Liver (tissue), 9 donors: ENCODE measurements around the gene SELENOI. TPM values are rescaled to one million over a fixed set of nuclear protein-coding genes. Genes with fewer than 3 reads are reported as not detected.
A peak's percentile ranks its signal among the peaks of the same experiment; 100 is the strongest.

Experiments used
- DNase-seq: peaks from one replicate; pipeline ENCODE4 v3.0.0-alpha.2; 2017; ENCODE audit warnings: low spot score
- H3K27ac ChIP-seq, 2 donors: one replicate each; pipeline ENCODE4 v1.7.0; 2013; ENCODE audit warnings: inconsistent platforms in 2 of 2, low read length in 2 of 2, control low read depth in 1 of 2, low read depth in 1 of 2, mild to moderate bottlenecking in 1 of 2
- H3K27me3 ChIP-seq, 4 donors: one replicate each; pipeline versions ENCODE4 v1.6.1 to v1.7.0; 2013; ENCODE audit warnings: low read length in 3 of 4, inconsistent platforms in 1 of 4, mild to moderate bottlenecking in 1 of 4, moderate library complexity in 1 of 4; ENCODE audit not compliant: control insufficient read depth in 4 of 4, insufficient read depth in 4 of 4
- H3K36me3 ChIP-seq, 4 donors: one replicate each; pipeline versions ENCODE4 v1.6.1 to v1.7.0; 2013; ENCODE audit warnings: low read length in 3 of 4, mild to moderate bottlenecking in 3 of 4, low read depth in 1 of 4, moderate library complexity in 1 of 4; ENCODE audit not compliant: control insufficient read depth in 4 of 4, insufficient read depth in 3 of 4
- H3K4me1 ChIP-seq, 4 donors: one replicate each; pipeline versions ENCODE4 v1.6.1 to v1.7.0; 2013; ENCODE audit warnings: low read length in 3 of 4, mild to moderate bottlenecking in 3 of 4, moderate library complexity in 1 of 4; ENCODE audit not compliant: control insufficient read depth in 4 of 4, insufficient read depth in 4 of 4
- H3K4me3 ChIP-seq, 3 donors: one replicate each; pipeline versions ENCODE4 v1.6.1 to v1.7.0; 2013; ENCODE audit warnings: low read length in 3 of 3, control low read depth in 1 of 3, low read depth in 1 of 3, mild to moderate bottlenecking in 1 of 3
- H3K9ac ChIP-seq, 2 donors: one replicate each; pipeline ENCODE4 v1.7.0; 2013; ENCODE audit warnings: low read length in 2 of 2, mild to moderate bottlenecking in 2 of 2, moderate library complexity in 2 of 2, control low read depth in 1 of 2, low read depth in 1 of 2
- H3K9me3 ChIP-seq, 4 donors: one replicate each; pipeline versions ENCODE4 v1.6.1 to v1.7.0; 2013; ENCODE audit warnings: low read length in 3 of 4; ENCODE audit not compliant: control insufficient read depth in 4 of 4
- ATF3 ChIP-seq: IDR thresholded peaks from 2 replicates; pipeline ENCODE4 v1.6.1; 2016; ENCODE audit warnings: antibody characterized with exemption
- CTCF ChIP-seq: fragments of 150-350 bp; IDR thresholded peaks from 2 replicates; pipeline ENCODE4 v1.5.1; 2017; ENCODE audit warnings: improper control_type of control experiment, low read depth, low read length; ENCODE audit not compliant: missing input control
- EGR1 ChIP-seq, 2 donors: IDR thresholded peaks; 2 replicates each; pipeline ENCODE4 v1.6.1; 2016 to 2018; ENCODE audit warnings: antibody characterized with exemption in 2 of 2, low read depth in 2 of 2
- FOXA1 ChIP-seq: IDR thresholded peaks from 2 replicates; pipeline ENCODE4 v1.6.1; 2016; ENCODE audit warnings: antibody characterized with exemption
- FOXA2 ChIP-seq: IDR thresholded peaks from 2 replicates; pipeline ENCODE4 v1.6.1; 2016; ENCODE audit warnings: antibody characterized with exemption
- HNF4G ChIP-seq: IDR thresholded peaks from 2 replicates; pipeline ENCODE4 v1.6.1; 2016; ENCODE audit warnings: antibody characterized with exemption
- MAX ChIP-seq: IDR thresholded peaks from 2 replicates; pipeline ENCODE4 v1.6.1; 2016; ENCODE audit warnings: antibody characterized with exemption
- NR2F2 ChIP-seq: IDR thresholded peaks from 2 replicates; pipeline ENCODE4 v1.6.1; 2016; ENCODE audit warnings: antibody characterized with exemption
- RAD21 ChIP-seq, 2 donors: IDR thresholded peaks; 2 replicates each; pipeline ENCODE4 v1.6.1; 2016; ENCODE audit warnings: antibody characterized with exemption in 2 of 2, mild to moderate bottlenecking in 2 of 2
- REST ChIP-seq: IDR thresholded peaks from 2 replicates; pipeline ENCODE4 v1.6.1; 2016; ENCODE audit warnings: antibody characterized with exemption, mild to moderate bottlenecking
- RXRA ChIP-seq, 2 donors: IDR thresholded peaks; 2 replicates each; pipeline ENCODE4 v1.6.1; 2017 to 2018; ENCODE audit warnings: antibody characterized with exemption in 2 of 2, mild to moderate bottlenecking in 1 of 2
- SP1 ChIP-seq: IDR thresholded peaks from 2 replicates; pipeline ENCODE4 v1.6.1; 2018; ENCODE audit warnings: antibody characterized with exemption, mild to moderate bottlenecking
- TAF1 ChIP-seq: conservative IDR thresholded peaks from 2 replicates; pipeline ENCODE4 v1.6.1; 2016; ENCODE audit warnings: antibody characterized with exemption, mild to moderate bottlenecking
- YY1 ChIP-seq: IDR thresholded peaks from 2 replicates; pipeline ENCODE4 v1.6.1; 2016; ENCODE audit warnings: antibody characterized with exemption, mild to moderate bottlenecking
- ZBTB33 ChIP-seq: IDR thresholded peaks from 2 replicates; pipeline ENCODE4 v1.6.1; 2016; ENCODE audit warnings: antibody characterized with exemption
- WGBS: extraction: QIAGEN DNeasy Blood & Tissue Kit; methylation state at CpG from one replicate; pipeline ENCODE4 v1.1.7; 2013; 5-methylcytosine and 5-hydroxymethylcytosine counted together
- polyA plus RNA-seq, 2 donors: library from polyadenylated mRNA; stranded (reverse) in 1 of 2; unstranded in 1 of 2; fragments of 200-250 nt in 1 of 2; fragments of >200 nt in 1 of 2; fragmentation: Nextera tagmentation in 1 of 2; extraction: Ambion mirVana in 1 of 2; gene quantifications; one replicate each; pipeline versions ENCODE4 v1.2.1 to v1.2.3, GENCODE V29; 2013 to 2015
- total RNA-seq, 2 donors: library from RNA; depleted of rRNA; stranded (reverse); fragments of >200 nt; gene quantifications; one replicate each; pipeline ENCODE4 v1.2.3, GENCODE V29; 2014
- donor health status: healthy.
- donor health status: healthy.
- donor health status: healthy.
- donor health status: healthy.
- donor health status: healthy.

The SELENOI gene
- total and polyA plus RNA-seq, 4 donors, result 6.2 to 55.9 (median 17.5) TPM

- H3K27me3 ChIP-seq, result no peaks in the 10 kb centered on the region
- H3K4me1 ChIP-seq, result peaks cover 0 to 4% (median 3%) of the 10 kb centered on the region in 4 donors
- H3K9me3 ChIP-seq, result no peaks in the 10 kb centered on the region
- peak; percentile 59 for DNase-seq
- H3K36me3 ChIP-seq, result no peaks in the 10 kb centered on the region
- WGBS, result 17% methylated on average over 63 of the region's 63 CpGs
- H3K9ac ChIP-seq, result no peak within 1 kb of the TSS
- H3K27ac ChIP-seq, result no peak within 1 kb of the TSS
- TF ChIP-seq ATF3, result no peak
- no peak for TF ChIP-seq FOXA2
- TF ChIP-seq SP1, result no peak
- TF ChIP-seq EGR1 (IDR thresholded peaks at IDR 0.05; ENCODE audit: low read depth in 2 of 2), result no peak
- TF ChIP-seq NR2F2, result no peak
- no peak for TF ChIP-seq TAF1
- TF ChIP-seq RXRA (IDR thresholded peaks at IDR 0.05), result no peak
- no peak for TF ChIP-seq HNF4G
- no peak for TF ChIP-seq CTCF
- no peak for TF ChIP-seq RAD21 (IDR thresholded peaks at IDR 0.05)
- no peak for TF ChIP-seq REST
- TF ChIP-seq FOXA1, result no peak
- no peak for TF ChIP-seq ZBTB33
- H3K4me3 ChIP-seq, result no peak within 1 kb of the TSS
These were observed 56.0 kb downstream of the SELENOI start, which contains the start of gene DRC1 for GRCh38 chr2:26401739-26402541. DRC1 (plus strand) TSS chr2:26401920; CDS start chr2:26401990, 70 bp downstream.

GRCh38 chr2:26407526-26407925 lies 61.6 kb downstream of the SELENOI start:
- peaks cover 0 to 4% (median under 1%) of the 10 kb centered on the region in 4 donors for H3K4me1 ChIP-seq
- no peaks in the 10 kb centered on the region for H3K27me3 ChIP-seq
- no peak overlapping the region for H3K4me3 ChIP-seq
- no peak for DNase-seq
- no peaks in the 10 kb centered on the region for H3K36me3 ChIP-seq
- WGBS, result 76% methylated on average over 9 of the region's 9 CpGs
- TF ChIP-seq RAD21 (IDR thresholded peaks at IDR 0.05), result no peak
- TF ChIP-seq MAX, result no peak
- no peak for TF ChIP-seq YY1
- TF ChIP-seq TAF1, result no peak
- TF ChIP-seq NR2F2, result no peak
- no peak for TF ChIP-seq REST
- TF ChIP-seq CTCF, result no peak
- H3K27ac ChIP-seq, result no peak overlapping the region
- H3K9me3 ChIP-seq, result no peaks in the 10 kb centered on the region
- H3K9ac ChIP-seq, result no peak overlapping the region
